ENCODE data around the gene IFNL1.
"Not testable (repeated sequence)": the region's sequence is repeated elsewhere in the genome, so short reads cannot be mapped to it uniquely, and the experiment has no call there.

The IFNL1 gene

GRCh38 chr19:39309305-39309670, 13.1 kb downstream of the IFNL1 start:
- DNase-seq: not testable (repeated sequence)

- no peak for DNase-seq
Observed at GRCh38 chr19:39310558-39311311, 14.5 kb downstream of the IFNL1 start.

- no peak for DNase-seq
Observed at GRCh38 chr19:39314016-39314728, 18.0 kb downstream of the IFNL1 start.

GRCh38 chr19:39315933-39316332, 19.7 kb downstream of the IFNL1 start:
- DNase-seq: no peak

GRCh38 chr19:39316627-39317321, 20.6 kb downstream of the IFNL1 start:
- no peak for DNase-seq

GRCh38 chr19:39317476-39317875, 21.3 kb downstream of the IFNL1 start:
- DNase-seq: no peak

- no peak for DNase-seq
Observed at GRCh38 chr19:39318071-39318470, 21.9 kb downstream of the IFNL1 start.

GRCh38 chr19:39318690-39319089, 22.5 kb downstream of the IFNL1 start:
- DNase-seq: no peak

GRCh38 chr19:39319098-39319891, 23.1 kb downstream of the IFNL1 start:
- DNase-seq: no peak

- no peak for DNase-seq
Observed at GRCh38 chr19:39319892-39320248, 23.7 kb downstream of the IFNL1 start.

- no peak for DNase-seq
Observed at GRCh38 chr19:39321117-39321831, 25.1 kb downstream of the IFNL1 start.

GRCh38 chr19:39321832-39322176, 25.6 kb downstream of the IFNL1 start:
- DNase-seq: no peak

- no peak for DNase-seq
Observed at GRCh38 chr19:39324242-39324842, 28.1 kb downstream of the IFNL1 start.

GRCh38 chr19:39325778-39326665, 29.8 kb downstream of the IFNL1 start:
- no peak for DNase-seq

- DNase-seq: no peak
Observed at GRCh38 chr19:39327363-39328045, 31.3 kb downstream of the IFNL1 start.

GRCh38 chr19:39328046-39328705, 32.0 kb downstream of the IFNL1 start:
- peak; percentile 47 to 64 for DNase-seq

GRCh38 chr19:39329948-39330347, 33.7 kb downstream of the IFNL1 start:
- DNase-seq: no peak

GRCh38 chr19:39332293-39332692, 36.1 kb downstream of the IFNL1 start:
- DNase-seq: no peak

- not testable (repeated sequence) for DNase-seq
Observed at GRCh38 chr19:39332738-39333137, 36.5 kb downstream of the IFNL1 start.

- no peak for DNase-seq
Observed at GRCh38 chr19:39333507-39333906, 37.3 kb downstream of the IFNL1 start.

Measured in NCI-H2081 (cell line).